22Rv1 (cell line): ENCODE measurements around the gene GFRAL.

ENCODE experiments used
- ZFX ChIP-seq: fragments of 450-650 bp; IDR thresholded peaks from 2 replicates; pipeline ENCODE4 v1.6.1; 2017; ENCODE audit warnings: antibody characterized with exemption, borderline replicate concordance
- TF ChIP-seq, protein P1 (sequence below): fragments of 450-650 bp; IDR thresholded peaks from 2 replicates; pipeline ENCODE4 v1.5.1; 2017; ENCODE audit warnings: mild to moderate bottlenecking

DNA sequence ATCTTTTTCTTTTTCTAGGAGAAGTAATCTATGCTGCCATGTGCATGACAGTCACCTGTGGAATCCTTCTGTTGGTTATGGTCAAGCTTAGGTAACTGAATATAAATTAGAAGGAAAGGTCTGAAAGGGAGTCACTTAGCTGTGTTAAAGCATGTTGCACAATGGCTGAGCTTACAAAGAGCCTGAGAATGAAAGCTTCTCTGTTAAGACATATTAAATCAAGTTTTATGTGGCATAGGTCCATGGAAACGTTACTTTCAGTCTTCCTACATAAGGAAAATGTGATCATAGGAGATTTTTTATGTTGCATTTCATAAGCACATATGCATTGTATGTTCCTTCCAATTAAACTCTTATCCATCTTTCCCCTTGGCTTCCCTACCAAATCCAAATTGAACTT lies 72.1 kb downstream of the GFRAL start:
- TF ChIP-seq, protein P1, sequence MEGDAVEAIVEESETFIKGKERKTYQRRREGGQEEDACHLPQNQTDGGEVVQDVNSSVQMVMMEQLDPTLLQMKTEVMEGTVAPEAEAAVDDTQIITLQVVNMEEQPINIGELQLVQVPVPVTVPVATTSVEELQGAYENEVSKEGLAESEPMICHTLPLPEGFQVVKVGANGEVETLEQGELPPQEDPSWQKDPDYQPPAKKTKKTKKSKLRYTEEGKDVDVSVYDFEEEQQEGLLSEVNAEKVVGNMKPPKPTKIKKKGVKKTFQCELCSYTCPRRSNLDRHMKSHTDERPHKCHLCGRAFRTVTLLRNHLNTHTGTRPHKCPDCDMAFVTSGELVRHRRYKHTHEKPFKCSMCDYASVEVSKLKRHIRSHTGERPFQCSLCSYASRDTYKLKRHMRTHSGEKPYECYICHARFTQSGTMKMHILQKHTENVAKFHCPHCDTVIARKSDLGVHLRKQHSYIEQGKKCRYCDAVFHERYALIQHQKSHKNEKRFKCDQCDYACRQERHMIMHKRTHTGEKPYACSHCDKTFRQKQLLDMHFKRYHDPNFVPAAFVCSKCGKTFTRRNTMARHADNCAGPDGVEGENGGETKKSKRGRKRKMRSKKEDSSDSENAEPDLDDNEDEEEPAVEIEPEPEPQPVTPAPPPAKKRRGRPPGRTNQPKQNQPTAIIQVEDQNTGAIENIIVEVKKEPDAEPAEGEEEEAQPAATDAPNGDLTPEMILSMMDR, result no peak
- TF ChIP-seq ZFX, result no peak
